GM21786 (cell line): Measurements from ENCODE around the gene OR2AK2.

Experiments
- ATAC-seq: cut with Tn5 transposase; IDR thresholded peaks from one replicate; pipeline ENCODE4 v1.9.1; 2021; ENCODE audit not compliant: unreplicated experiment

OR2AK2 gene

GRCh38 chr1:247964933-247965332, at the start of gene OR2AK2:
TSS of gene OR2AK2 (plus strand) at chr1:247965233. CDS start at chr1:247965377, 144 bp downstream.
- ATAC-seq, result no peak

- ATAC-seq, result no peak
These were observed 45.1 kb upstream of the OR2AK2 start, which contains the start of gene OR2T8 for GRCh38 chr1:247919952-247920351. TSS of gene OR2T8 (plus strand) at chr1:247920252. CDS start at chr1:247921018, 766 bp downstream.

DNA sequence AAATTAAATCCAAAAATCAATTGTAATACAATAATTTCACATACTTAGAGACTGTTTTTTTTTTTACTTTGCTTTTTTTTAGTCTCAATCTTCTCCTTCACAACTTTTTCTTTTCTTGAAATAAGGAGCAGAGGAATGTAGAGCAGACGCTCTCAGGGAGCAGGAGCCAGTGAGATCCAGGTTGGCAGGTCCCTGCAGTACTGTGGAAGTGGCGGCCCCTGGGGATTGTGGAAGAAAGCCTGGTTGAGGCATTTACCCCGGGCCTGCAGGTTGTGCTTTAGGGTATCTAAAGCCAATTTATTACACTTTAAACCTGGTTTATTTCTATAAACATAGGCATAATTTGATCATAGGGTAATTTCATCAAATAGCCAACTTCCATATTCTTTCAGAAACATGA, 41.1 kb upstream of the OR2AK2 start:
- no peak for ATAC-seq

- ATAC-seq, result no peak
These were observed 40.2 kb upstream of the OR2AK2 start, which contains the start of gene OR2AJ1 for GRCh38 chr1:247924868-247925267. TSS of gene OR2AJ1 (plus strand) at chr1:247924889. CDS start at chr1:247933769, 8,880 bp downstream.

GRCh38 chr1:247933989-247934388, 31.0 kb upstream of the OR2AK2 start:
- ATAC-seq, result no peak

GRCh38 chr1:247935781-247936180, 29.3 kb upstream of the OR2AK2 start:
- ATAC-seq, result no peak

DNA sequence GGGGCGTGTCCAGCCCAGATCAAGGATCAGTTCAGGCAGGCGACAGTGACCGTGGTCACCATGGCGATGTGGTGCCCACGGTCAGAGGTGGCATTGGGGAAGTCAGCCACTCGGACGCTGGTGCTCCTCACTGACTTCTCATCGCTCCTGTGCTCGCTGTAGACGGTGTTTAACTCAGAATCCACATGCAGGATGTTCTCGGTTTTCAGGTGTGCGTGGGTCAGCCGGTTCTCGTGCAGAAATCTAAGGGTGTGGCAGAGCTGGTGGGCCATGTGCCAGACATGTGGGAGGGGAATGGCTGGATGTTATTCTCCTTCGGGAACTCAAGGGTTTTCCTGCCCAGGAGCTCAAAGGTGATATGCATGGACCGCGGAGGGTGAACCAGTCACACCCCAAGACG, 28.6 kb upstream of the OR2AK2 start:
- no peak for ATAC-seq

- peak; percentile 100 for ATAC-seq
These were observed 27.9 kb upstream of the OR2AK2 start for GRCh38 chr1:247936965-247937734.

- no peak for ATAC-seq
These were observed 22.4 kb upstream of the OR2AK2 start for GRCh38 chr1:247942624-247943023.

DNA sequence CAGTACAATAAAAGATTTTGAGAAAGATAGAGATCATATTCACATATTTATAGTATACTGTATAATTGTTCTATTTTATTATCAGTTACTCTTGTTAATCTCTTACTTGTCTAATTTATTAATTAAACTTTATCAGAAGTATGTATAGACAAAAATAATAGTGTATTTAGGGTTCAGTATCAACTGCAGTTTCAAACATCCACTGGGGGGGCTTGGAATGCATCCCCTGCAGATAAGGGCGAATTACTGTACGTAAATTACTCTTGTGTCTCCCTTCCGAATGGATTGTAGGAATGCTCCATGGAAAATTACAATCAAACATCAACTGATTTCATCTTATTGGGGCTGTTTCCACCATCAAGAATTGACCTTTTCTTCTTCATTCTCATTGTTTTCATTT, 16.5 kb upstream of the OR2AK2 start, which contains the start of gene OR2L8:
TSS of gene OR2L8 (plus strand) at position 301 of the 400 bp plus-strand sequence. CDS start at position 301, 0 bp downstream.
- ATAC-seq, result no peak

DNA sequence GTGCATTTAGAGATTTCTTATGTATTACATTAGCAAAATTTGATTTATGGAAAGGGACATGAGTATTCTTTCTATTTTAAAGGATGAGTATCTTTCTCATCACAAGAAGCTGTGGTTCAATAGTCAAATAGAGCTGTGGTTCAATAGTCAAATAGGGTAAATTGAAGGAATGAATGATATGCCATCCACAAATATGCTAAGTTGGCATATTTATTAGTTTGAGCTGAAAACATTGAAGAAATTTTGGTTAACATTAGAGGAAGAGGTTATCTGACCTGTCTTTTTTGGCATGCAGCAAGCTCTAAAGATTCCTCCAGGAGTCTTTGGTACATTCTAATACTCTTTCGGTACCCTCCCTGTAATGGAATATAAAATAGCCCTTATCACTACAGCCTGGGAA, 11.6 kb upstream of the OR2AK2 start:
- no peak for ATAC-seq

GRCh38 chr1:247961791-247962190, 3.2 kb upstream of the OR2AK2 start:
- ATAC-seq, result no peak

DNA sequence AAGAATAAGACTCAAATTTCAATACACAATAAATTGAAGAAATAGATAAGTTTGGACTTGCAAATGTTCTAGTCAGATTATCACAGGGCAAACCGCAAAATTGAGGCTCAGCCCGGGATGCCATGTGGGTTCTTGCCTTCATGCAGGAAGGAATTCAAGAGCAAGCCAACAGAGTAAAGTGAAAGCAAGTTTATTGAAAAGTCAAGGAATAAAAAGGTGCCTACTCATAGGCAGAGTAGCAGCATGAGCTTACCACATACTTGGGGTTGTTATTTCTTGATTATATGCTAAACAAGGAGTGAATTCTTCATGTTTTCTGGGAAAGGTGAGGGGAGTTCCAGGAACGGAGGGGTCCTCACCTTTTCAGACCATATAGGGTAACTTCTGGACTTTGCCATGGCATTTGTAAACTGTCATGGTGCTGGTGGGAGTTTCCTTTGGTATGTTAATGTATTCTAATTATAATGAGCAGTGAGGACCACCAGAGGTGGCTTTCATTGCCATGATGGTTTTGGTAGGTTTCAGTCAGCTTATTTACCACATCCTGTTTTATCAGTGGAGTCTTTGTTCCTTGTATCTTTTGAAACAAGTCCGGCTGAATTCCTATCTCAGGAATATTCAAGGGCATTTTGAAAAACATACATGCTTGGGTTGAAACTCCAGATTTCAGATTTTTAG, 2.0 kb upstream of the OR2AK2 start:
- ATAC-seq, result no peak

DNA sequence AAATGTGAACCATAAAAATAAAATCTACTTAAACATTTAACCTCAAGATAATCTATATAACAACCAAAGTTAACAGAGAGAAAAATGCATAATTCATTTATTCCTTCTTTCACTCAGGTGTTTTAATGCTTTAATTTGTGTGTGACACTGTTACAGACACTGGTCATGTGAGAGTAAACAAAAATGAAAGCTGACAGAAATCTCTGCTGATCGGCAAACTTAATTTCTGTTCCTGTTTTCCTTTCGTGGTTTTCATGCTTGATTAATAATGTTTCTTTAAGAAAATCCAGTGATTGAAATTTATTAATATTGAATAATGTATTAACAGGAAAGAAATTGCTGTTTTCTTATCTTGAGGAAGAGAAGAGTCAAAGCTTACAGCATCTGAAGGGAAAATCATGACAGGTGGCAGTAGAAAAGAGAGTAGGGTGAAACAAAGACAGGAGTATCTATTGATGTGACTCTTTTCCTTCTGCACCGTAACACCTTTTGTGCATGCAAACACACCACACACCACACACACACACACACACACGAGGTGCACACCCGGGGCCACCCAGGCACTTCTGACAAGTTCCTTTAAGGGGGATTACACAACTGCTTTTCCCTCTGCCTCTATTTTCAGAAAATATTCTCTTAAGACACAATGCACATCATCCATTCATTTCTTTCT, 1.6 kb downstream of the OR2AK2 start:
- ATAC-seq, result peak; percentile 89

DNA sequence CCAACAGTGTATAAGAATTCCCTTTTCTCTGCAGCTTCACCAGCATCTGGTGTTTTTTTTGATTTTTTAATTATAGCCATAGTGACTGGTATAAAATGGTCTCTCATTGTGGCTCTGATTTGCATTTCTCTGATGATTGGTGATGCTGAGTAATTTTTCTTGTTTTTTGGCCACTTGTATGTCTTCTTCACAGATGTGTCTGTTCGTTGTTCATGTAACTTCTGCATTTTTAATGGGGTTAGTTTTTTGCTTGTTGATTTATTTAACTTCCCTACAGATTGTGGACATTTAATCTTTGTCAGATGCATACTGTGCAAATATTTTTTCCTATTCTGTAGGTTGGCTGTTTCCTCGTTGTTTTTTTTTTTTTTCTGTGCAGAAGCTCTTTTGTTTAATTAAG, 28.0 kb downstream of the OR2AK2 start:
- ATAC-seq, result no peak

DNA sequence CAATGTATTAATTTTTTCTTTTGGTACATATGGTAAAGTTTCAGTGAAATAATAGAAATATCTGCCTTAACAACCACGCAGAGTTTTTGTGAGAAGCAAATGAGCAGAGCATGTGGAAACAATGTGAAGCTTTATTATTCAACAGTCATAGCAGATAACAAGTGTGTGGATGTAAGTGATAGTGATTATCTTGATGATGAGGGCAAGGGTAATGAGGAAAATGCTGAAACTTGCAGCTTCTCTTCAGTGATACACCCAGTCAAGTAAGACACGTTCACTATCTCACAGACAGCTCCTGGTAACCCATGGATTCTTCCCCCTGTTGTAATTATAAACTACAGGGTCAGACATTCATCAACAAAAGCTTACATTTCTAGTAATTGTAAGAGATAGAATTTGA, 33.8 kb downstream of the OR2AK2 start:
- ATAC-seq, result no peak

DNA sequence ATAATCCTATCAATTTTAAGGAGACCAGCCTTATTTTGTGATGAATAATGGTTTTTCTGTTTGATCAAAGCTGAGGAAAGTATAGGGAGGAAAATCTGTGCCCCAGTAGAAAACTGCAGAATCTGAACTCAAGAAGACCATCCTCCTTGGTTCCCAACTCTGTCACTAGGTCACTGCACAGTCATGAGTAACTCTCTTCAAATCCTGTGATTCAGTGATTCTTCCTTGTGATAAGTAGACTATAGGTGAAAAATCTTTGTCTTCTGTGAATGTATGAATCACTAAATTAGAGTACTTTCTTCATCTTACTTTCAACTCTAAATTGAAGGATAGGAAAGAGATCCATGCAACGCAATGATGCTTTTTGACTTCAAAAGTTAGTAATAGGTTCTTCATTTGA, 35.1 kb downstream of the OR2AK2 start:
- ATAC-seq, result no peak

GRCh38 chr1:248007778-248008177, 42.7 kb downstream of the OR2AK2 start:
- no peak for ATAC-seq

GRCh38 chr1:248009681-248010080, 44.6 kb downstream of the OR2AK2 start:
- ATAC-seq, result no peak

DNA sequence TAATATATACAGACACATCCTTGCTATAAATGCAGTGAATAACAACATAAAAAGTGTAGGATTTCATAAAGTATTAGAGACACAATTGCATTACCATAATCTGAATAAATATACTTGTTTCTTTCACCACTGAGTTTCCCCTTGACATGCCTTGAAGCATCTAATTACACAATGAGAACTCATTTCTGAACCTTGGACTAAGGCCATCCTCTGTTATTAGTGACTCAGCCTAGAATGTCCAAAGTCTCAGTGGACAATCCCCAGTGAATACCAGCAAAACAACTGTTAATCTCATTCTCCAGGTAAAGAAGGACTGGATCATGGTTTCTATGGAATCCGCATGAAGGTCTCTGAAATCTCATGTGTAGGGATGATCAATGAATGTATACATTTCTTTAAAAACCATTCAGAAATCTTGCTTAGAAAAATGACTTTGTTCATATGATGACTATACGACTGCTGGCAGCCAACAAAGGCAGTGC, 48.2 kb downstream of the OR2AK2 start, which contains the start of gene OR2L5:
TSS of gene OR2L5 (plus strand) at position 432 of the 482 bp plus-strand sequence. CDS start 8,288 bp downstream, outside the sequence.
- ATAC-seq, result no peak

DNA sequence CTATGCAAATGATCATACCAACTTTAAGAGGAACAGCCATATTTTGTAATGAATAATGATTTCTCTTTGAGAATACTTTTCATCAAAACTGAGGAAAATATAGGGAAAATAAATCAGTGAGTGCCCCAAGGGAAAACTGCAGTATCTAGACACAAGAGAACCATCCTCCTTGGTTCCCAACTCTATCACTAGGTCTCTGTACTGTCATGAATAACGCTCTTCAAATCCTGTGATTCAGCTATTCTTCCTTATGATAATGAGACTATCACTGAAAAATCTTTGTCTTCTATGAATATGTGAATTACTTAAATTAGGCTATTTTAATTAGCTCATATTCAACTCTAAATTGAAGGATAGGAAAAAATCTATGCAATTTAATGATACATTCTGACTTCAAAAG, 50.8 kb downstream of the OR2AK2 start:
- ATAC-seq, result no peak
